Left kidney (tissue), 2 donors: ENCODE measurements around the gene FAM163A. TPM values are rescaled to one million over a fixed set of nuclear protein-coding genes. Genes with fewer than 3 reads are reported as not detected.
"Not testable (repeated sequence)": the region's sequence is repeated elsewhere in the genome, so short reads cannot be mapped to it uniquely, and the experiment has no call there.

Experiments used
- DNase-seq: peaks from one replicate; pipeline ENCODE4 v3.0.0-alpha.2; 2013
- polyA plus RNA-seq: library from polyadenylated mRNA; unstranded; fragments of 120-200 nt; gene quantifications from one replicate; pipeline ENCODE4 v1.2.1, GENCODE V29; 2013; ENCODE audit not compliant: insufficient read length

Gene FAM163A
- polyA plus RNA-seq, 1 donor: 0.57 TPM

DNA sequence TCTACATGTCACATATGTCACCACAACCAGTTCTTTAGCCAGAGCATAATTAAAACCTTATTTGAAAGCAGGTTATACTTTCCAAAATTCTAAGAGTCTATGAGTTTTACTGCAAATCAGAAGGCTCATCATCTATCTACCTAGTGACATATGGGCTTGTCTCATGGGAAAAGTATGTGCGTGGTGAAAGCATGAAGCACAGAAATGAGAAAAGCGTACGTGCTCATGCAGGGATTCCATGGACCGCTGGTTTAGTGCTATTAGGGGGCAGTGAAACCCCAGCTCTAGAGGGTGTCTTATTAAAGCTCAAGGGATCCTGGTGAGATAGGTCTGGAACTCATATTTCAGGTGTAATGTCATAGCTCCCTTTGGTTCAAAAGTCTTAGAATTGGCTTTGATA, 50.2 kb downstream of the FAM163A start:
- no peak for DNase-seq

DNA sequence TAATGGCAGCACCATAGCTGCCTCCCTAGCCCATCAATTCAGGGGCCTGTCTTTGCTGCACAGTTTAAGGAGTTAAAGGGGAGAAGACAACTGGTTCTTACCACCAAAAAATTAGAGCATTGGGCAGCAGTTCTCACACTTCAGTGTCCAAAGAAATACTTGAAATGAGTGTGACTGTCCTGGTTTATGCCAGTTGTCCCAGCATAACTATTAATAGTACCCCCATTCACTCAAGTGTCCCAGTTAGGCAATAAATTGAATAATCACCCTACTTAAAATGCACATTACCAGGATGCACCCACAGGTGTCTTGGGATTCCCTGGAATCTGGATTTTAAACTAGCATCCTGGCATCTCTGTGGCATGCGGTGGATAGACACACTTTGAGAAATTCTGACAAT, 51.1 kb downstream of the FAM163A start:
- DNase-seq: no peak

DNA sequence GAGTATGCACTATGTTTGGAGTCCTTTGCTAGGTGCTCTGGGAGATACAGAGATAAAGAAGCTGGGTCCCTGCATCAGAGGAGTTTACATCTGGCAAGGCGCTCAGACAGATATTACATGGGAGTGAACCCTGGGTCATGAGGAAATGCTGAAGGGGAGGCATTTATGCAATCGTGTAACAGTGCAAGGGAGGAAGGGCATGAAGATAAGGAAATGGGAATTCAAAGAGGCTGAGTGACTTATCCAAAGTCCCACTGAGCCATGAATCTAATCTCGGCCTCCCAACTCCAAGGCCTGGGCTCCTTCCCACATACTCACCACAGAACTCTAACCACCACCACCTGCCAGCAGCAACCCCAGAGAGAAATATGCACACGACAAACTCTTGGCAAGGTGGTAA, 51.6 kb downstream of the FAM163A start:
- no peak for DNase-seq

DNA sequence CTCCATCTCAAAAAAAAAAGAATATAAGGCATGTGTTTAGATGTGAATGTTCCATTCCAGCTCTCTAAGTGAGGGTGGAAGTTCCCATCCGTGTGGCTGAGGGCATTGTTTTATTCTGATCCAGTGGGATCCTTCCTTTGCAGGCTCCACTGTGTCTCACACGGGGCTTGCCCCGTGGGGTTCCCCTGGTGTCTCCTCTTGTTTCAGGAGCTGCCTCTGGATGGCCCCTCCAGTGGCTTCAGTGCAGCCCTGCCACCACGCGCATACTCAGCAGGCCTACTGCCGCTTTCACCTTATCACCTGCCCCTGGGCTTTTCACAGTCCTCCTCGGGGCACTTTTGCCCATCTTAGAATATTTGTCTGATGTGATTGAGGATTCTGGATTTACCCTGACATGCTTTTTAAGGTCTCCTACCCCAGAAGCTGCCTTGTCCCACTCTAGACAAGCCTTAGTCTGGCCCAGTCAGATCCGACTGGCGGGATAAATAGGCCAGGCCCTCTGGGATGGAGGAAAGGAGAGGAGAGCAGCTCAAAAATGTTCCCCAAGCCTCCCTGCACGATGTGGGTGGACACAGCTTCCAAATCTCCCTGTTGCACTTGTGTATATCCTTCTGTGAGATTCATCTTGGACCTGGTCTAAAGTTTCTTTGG, 55.2 kb downstream of the FAM163A start:
- no peak for DNase-seq

DNA sequence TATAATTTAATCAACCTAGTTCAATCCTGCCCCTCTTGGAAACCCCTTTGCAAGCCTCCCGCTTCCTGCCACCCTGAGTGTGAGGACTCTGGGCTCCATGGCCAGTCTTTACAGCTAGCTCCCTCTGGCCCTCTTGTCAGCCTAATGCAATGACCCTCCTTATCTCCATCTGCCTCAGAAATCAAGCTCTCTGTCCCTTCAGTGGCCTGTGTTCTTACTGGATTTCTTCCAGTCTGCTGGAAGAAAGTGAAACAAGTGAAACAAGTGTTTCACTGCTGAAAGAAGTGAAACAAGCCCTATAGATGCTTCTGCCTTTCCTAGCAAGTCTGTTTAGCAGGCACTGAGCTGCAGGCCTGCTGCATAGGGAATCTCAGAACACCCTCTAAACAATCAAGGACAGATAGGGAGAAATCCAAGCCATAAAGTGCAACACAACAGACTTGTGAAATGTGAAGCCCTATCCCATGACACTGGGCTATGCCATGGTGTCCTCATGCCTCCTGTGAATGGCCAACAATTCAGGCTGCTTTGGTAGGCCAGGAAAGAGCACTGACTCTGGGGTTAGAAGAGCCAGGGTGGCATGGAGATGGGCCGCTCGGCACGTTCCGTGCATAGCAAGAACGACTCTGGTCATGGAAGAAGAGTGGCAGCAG, 55.9 kb downstream of the FAM163A start:
- DNase-seq: no peak

DNA sequence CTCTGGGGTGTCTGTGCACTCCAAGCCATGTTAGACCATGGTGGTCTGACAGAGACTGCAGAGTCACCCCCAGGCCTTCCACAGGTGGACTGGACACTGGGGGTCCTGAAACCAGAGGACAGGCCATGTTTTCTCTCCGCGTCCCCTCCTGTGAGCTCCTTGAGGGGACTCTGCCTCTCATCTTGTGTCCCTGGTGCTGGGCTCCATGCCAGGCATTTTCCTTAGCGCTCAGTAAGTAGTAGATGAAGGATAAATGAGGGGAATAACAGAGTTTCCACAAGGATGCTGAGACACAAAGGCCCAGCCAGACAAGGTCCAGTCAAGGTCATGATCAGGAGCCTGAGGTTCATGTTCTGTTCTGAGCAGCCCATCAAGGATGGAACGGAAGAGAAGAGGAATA, 57.4 kb downstream of the FAM163A start:
- DNase-seq: no peak

DNA sequence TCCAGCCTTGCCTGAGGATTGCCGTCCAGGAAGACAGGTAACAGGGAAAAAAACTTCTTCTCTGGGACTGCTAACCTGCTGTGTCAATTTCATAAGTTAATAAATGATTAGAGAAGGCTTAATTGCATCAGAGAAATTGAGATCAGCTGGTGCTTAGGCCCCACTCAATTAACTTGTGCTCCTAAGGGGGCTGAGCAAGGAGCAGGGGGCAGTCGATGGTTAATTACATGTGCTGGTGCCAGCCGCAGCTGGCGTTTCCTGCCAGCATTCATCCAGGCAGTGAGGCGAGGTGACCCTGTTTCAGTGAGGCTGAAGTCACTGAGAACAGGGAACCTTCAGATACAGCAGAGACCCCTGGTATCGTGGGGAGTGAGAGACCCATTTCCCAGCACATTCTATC, 60.0 kb downstream of the FAM163A start:
- DNase-seq: no peak

DNA sequence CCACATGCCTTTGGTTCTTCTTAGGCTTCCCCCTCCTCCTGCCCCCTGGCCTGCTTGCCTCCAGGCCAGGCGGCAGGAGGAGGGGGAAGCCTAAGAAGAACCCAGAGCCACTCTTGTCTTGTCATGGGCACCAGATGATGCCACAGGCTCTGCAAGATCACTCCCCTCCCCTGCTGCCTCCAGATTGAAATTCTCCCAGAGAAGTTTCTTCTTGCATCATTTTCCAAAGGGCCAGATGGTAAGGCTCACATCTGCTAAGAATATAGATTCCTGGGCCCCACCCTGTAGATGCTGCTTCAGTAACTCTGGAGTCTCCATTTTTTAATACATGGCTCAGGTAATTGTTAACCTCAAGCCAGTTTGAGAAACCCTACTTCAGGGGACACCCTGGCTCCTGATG, 60.8 kb downstream of the FAM163A start:
- no peak for DNase-seq

DNA sequence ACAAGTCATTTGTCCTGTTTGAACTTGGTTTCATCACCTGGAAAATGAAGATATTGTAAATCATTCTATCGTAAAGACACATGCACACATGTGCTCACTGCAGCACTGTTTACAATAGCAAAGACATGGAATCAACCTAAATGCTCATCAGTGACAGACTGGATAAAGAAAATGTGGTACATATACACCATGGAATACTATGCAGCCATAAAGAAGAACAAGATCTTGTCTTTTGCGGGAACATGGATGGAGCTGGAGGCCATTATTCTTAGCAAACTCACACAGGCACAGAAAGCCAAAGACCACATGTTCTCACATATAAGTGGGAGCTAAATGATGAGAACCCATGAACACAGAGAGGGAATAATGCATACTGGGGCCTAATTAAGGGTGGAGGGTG, 61.3 kb downstream of the FAM163A start:
- not testable (repeated sequence) for DNase-seq

DNA sequence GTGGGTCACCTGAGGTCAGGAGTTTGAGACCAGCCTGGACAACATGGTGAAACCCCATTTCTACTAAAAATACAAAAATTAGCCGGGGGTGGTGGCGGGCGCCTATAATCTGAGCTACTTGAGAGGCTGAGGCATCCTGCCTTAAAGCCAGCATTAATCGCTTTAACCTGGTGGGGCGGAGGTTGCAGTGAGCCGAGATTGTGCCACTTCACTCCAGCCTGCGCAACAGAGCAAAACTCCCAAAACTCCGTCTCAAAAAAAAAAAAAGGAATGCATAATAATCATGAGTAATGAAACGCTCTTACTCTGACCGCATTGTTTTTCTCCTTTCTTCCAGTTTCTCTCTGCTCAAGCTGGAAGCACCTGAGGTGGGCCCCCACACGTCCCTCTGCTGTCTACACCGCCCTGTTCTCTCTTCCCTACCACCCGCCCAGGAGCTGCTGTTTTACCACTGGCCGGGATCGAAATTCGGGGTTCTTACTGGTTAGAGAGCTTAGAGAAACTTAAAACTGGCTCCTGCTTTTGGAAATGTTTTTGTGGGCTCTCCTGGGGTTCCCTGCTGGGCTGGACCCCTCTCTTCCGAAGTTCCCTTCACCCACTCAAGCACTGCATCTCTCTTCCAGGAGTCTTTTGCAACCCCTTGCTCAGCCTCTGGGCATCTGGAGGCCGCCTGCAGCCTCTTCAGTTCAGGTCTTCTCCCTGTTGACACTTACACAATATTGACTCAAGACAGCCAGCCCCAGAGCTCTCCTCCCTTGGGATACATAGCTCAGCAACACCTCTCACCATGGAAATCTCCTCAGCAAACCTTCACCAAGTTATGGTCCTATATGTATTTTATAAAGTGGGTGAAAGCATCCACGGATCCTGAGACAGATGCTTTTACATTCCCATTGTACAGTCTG, 62.5 kb downstream of the FAM163A start:
- no peak for DNase-seq

DNA sequence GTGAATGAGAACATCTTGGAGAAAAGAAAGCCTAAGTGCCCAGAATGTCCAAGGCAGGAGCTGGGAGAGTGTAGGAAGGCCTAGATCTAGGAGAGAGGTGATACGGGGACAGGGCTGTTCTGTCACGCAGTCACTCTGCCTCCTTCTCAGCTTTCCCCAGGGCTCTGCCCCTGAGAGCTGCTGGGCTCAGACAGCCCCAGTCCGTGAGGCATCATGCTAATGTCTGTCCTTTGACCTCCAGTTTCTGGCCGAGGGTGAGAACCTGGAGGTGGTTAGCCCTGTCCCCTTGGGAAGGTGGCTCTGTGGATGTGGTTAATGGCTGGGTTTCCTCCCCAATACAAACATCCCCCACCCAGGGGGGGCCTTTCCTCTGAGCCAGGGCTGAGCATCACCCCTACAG, 63.2 kb downstream of the FAM163A start:
- no peak for DNase-seq

DNA sequence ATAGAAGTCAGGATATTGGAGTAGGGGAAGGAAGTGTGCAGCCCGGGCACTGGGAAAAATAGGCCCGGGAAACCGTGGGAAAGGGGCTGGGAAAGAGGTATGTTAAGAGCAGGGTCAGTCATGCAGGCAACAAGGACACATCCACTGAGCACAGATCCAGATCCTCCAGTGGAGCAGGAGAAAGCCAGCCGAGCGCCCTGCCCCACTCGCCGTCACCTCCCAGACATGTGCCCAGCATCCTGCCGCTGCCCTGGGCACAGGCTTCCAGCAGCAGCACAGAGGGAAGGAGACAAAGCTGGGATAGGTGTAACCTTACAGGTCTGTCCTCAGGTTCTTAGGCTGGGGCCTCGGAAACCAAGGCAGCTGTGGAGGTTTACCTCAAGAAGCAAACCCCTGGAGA, 64.2 kb downstream of the FAM163A start:
- DNase-seq: no peak

DNA sequence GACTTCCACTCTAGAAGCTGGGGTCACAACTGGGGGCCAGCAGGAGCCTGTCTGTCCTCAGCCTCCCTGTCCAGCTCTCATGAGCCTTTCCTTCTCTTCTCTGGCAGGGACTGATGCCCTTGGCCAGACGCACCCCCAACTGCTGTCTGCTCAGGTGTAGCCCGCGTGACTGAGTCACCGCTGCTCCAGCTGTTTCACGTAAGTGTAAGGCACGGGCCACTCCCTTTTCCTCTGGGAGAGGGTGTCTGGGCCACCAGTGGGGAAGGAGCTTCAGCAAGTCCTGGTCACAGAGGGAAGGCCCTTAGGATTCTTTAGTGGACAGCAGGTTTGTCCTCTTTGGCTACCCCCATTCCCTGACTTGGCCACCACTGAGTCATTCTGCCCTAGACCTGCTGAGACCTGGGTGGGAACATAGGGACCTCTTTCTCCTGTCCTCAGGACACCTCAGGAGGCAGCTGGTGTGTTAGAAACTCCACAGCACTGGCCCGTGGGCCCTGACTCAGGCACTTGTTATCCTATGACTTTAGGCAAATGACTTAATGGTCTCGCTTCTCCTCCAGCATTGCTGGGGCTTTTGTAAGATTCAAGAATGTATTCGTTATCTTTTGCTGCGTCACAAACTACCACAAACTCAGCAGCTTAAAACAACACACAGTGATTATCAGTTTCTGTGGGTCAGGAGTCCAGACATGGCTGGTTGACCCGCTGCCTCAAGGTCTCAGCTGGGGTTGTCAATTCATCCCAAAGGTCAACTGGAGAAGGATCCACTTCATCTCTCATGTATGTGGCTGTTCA, 64.8 kb downstream of the FAM163A start:
- no peak for DNase-seq

DNA sequence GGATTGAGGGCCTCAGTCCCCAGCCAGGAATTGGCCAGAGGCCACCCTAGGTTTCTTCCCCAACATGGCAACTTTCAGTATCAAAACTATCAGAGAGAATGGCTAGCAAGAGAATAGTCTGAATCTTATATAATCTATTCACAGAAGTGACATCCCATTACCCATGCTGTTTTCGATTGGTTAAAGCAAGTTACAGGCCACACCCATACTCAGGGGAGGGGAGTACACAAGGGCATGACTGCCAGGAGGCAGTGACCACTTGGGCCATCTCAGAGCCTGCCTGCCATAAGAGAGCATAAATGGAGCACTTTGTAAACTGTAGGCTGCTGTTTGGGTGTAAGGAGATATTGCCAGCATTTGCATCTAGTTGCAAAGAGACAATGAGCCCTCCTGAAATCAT, 65.4 kb downstream of the FAM163A start:
- no peak for DNase-seq

DNA sequence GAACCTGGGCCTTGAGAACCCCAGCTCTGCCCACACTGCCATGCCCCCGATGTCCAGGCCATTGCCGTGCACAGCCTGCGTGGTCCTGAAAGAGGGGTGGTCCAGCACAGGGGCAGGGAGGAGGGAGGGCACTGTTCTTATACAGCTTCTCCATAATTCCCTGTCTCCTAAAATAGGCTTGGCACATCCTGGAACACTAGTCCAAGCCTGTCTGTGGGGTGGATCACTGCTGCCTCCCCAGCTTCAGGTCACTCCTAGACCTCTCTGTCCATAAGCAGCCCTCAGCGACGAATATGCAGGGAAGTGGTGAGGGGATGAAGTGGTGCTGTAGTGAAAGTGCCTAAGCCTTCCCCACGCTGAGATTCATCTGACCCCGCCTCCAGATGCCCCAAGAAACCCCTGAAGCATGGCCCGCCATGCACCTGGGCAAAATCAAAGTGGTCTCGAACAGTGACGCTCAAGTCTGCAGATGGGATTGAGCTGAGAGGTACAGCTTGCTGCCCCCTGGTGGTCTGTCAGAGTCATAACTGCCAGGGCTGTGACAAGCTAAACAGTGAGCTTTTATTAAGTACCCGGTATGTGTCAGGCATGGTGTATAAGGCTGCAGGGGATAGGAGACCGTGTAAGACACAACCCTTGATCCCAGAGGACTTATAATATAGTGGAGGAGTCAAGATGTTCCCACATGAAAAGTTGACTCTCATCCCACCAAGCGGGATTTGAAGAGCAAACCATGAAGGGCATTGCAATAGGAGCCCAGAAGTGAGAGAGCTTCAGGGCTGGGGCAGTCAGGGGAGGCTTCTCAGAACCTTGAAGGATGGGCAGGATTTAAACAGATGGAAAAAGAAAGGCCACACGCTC, 66.6 kb downstream of the FAM163A start:
- no peak for DNase-seq

DNA sequence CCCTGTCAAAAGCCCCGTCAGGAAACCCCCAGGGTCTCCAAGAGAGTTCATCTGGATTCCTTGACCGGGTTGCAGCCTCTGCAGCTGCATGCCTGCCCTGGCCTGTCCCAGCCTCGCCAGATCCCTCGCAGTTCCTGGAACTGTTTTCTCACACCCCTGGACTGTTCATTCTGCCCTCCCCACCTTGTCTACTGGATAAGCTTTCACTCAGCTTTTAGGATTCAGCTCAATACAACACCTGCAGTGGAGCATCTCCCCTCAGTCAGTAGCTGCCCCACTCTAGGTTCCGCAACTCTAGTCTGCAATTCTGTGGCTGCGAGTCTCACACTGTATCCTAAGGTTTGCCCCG, 67.2 kb downstream of the FAM163A start:
- DNase-seq: no peak

DNA sequence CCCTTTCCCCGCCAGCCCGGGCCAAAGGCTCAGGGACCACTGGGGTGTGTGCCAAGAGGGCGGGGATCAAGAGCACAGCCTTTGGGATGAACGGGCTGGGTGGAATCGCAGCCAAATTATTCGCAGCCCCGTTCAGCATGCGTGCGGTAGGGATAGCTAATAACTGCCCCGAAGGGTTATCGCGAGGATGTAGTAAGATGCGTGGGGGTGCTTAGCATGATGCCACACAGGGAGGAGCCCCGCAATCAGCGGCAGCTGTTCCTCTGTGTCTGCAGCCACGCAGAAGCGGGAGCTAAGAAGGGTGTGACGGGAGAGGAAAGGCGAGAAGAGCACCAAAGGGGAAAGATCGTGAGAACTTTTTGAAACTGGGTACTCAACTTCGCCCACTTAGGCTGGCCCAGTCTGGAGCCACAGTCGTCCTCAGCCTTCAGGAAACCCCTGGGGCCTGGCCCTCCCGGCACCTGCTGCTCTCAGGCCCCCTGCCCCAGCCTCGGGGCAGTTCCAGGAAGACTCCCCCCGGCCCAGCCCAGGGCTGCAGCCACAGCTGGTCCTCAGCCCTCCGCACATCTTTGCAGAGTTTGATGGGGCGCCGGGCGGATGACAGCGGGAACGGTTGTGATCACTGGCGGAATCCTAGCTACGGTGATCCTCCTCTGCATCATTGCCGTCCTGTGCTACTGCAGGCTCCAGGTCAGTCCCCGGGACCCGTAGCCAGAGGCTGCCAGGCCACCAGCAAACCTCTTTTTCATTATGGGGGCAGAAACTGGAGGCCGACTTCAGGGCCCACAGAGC, 69.6 kb downstream of the FAM163A start:
- DNase-seq: no peak

DNA sequence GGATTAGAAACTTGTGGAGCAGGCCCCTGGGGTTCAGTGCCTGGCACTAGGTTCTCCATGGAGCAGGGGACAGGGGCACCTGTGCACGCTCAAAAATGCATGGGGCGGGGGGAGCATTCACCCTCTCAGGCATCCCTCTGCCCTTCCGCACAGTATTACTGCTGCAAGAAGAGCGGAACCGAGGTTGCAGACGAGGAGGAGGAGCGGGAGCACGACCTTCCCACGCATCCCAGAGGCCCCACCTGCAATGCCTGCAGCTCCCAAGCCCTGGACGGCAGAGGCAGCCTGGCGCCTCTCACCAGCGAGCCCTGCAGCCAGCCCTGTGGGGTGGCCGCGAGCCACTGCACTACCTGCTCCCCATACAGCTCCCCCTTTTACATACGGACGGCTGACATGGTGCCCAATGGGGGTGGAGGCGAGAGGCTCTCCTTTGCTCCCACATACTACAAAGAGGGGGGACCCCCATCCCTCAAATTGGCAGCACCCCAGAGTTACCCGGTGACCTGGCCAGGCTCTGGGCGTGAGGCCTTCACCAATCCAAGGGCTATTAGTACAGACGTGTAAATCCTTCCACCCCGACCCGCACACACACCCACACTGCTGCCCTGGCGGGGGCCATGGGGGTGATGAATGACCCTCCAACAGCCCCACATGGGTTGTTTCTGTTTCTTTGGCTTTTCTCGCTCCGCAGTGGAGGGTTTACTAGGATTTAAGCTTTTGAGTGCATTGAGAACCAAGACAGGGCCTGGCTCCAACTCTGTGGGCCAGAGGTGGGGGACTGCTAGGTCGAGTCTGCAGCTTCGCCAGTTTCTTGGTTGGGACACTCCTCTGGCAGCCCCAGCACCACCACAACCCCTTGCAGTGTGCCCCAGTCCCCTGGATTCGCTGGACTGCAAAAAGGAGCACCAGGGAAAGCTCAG, 70.8 kb downstream of the FAM163A start:
- DNase-seq: no peak

DNA sequence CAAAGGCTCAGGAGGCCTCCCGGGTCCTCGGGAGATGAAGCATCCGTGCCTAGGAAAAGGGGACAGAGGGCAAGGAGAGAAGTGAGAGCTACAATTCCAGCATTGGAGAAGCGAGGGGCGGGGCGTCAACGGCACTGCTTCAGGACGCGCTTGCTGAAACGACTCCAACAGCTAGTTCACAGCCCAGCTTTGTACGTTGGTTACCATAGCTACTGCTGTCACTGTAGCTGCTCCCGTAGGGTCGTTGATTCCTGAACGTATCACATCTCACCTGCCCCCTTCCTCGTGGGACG, 71.4 kb downstream of the FAM163A start:
- no peak for DNase-seq

DNA sequence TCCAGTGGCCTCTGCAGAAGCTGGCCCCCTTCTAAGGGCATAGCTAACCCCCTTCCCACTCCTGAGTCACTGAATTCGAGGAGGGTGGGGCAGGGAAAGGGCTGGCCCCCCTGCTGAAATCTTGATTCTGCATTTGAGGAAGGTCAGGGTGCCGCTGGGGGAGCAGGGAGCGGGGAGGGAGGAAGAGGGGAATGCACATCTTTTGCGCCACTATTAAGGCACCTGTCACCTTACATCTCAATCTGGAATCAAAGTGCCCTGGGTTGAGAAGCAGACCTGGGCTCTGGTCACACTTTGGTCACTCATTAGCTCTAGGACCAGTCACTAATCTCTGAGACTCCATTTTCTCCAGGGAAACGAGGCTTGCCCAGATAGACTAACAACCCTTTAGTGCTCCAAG, 72.5 kb downstream of the FAM163A start:
- no peak for DNase-seq
